ENCODE results near the gene TMEM30A.

DNA sequence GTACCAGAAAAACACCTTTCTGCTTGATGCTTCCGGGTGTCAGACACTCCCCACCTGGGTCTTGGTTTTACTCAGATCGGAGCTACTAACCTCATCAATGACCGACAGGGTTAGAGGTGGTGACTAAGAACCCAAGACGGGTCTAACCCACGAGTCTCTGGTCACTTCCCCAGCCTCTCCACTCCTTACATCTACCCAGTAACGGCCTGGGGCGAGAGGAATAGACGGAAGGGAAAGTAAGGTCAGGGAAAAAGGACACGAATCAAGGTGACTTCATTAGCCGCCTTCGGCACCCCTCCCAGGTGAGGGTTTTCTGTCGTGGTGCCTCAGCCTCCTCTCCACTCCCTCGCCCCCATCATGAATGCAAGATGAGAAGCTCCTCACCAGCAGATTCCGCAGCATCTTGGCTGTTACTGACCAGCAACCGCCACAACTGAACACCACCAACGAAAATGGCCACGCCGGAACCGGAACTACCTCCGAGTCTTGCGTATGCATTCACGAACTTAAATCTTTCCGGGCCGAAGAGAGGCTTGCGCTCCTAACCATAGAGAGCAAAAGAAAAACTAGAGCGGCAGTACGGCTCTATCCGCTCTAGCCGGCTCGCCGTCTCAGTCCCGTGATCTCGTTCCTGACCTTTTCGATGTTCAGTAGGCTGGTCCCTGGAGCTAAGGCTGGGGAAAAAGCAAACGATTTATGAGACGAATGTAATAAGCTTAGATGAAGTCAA, 41.1 kb downstream of the TMEM30A start, which contains the start of gene COX7A2:
- TF ChIP-seq, protein P1, sequence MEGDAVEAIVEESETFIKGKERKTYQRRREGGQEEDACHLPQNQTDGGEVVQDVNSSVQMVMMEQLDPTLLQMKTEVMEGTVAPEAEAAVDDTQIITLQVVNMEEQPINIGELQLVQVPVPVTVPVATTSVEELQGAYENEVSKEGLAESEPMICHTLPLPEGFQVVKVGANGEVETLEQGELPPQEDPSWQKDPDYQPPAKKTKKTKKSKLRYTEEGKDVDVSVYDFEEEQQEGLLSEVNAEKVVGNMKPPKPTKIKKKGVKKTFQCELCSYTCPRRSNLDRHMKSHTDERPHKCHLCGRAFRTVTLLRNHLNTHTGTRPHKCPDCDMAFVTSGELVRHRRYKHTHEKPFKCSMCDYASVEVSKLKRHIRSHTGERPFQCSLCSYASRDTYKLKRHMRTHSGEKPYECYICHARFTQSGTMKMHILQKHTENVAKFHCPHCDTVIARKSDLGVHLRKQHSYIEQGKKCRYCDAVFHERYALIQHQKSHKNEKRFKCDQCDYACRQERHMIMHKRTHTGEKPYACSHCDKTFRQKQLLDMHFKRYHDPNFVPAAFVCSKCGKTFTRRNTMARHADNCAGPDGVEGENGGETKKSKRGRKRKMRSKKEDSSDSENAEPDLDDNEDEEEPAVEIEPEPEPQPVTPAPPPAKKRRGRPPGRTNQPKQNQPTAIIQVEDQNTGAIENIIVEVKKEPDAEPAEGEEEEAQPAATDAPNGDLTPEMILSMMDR (conservative IDR thresholded peaks at IDR 0.05; ENCODE audit: low read length) = no peak
- no peak for TF ChIP-seq EZH2phosphoT487 (IDR thresholded peaks at IDR 0.05; ENCODE audit: borderline replicate concordance)
